ENCODE results near the gene HLA-DPA1.

- no peak for TF ChIP-seq EZH2 (IDR thresholded peaks at IDR 0.05; ENCODE audit: borderline replicate concordance, low read depth, low read length, poor library complexity, severe bottlenecking)
- no peak for TF ChIP-seq CTCF (conservative IDR thresholded peaks at IDR 0.05; ENCODE audit: low read depth, low read length)
These were observed 8.7 kb downstream of the HLA-DPA1 start for GRCh38 chr6:33064723-33065122.

Measured in A673 (cell line).